Astrocyte (in vitro differentiated cells and primary cell): ENCODE results near the gene ERMP1. TPM values are rescaled to one million over a fixed set of nuclear protein-coding genes. Genes with fewer than 3 reads are reported as not detected.

ENCODE experiments used
- DNase-seq: peaks from one replicate; pipeline ENCODE4 v3.0.0-alpha.2; 2010; ENCODE audit warnings: low read depth
- FAIRE-seq: peaks from 2 replicates; lab custom pipeline; 2011; peaks lifted over from hg19 to GRCh38; lab: Jason Lieb, UNC
- H2AFZ ChIP-seq: 2 replicates; pipeline ENCODE4 v1.6.0; 2012; ENCODE audit warnings: low read depth, low read length, inconsistent platforms
- H3K27ac ChIP-seq: 2 replicates; pipeline ENCODE4 v1.5.1; 2011; ENCODE audit warnings: low read depth, low read length, inconsistent platforms
- H3K27me3 ChIP-seq: 2 replicates; pipeline ENCODE4 v1.6.0; 2011; ENCODE audit warnings: low read length, inconsistent platforms; ENCODE audit not compliant: insufficient read depth
- H3K36me3 ChIP-seq: 2 replicates; pipeline ENCODE4 v1.5.1; 2011; ENCODE audit warnings: low read length, inconsistent platforms; ENCODE audit not compliant: insufficient read depth
- H3K4me1 ChIP-seq: 2 replicates; pipeline ENCODE4 v1.5.1; 2011; ENCODE audit warnings: low read length, inconsistent platforms; ENCODE audit not compliant: insufficient read depth
- H3K4me2 ChIP-seq: 2 replicates; pipeline ENCODE4 v1.6.0; 2012; ENCODE audit warnings: low read length, inconsistent platforms
- H3K4me3 ChIP-seq: 2 replicates; pipeline ENCODE4 v1.5.1; 2011; ENCODE audit warnings: low read depth, mild to moderate bottlenecking, low read length, inconsistent platforms; ENCODE audit not compliant: insufficient read depth
- H3K79me2 ChIP-seq: 2 replicates; pipeline ENCODE4 v1.6.0; 2012; ENCODE audit warnings: mild to moderate bottlenecking, low read length, inconsistent platforms; ENCODE audit not compliant: insufficient read depth
- H3K9ac ChIP-seq: 2 replicates; pipeline ENCODE4 v1.6.0; 2012; ENCODE audit warnings: mild to moderate bottlenecking, low read length, inconsistent platforms
- H3K9me3 ChIP-seq: 2 replicates; pipeline ENCODE4 v1.5.1; 2012; ENCODE audit warnings: low read depth, mild to moderate bottlenecking, low read length, inconsistent platforms; ENCODE audit not compliant: insufficient read depth
- H4K20me1 ChIP-seq: 2 replicates; pipeline ENCODE4 v1.6.0; 2012; ENCODE audit warnings: low read length, inconsistent platforms; ENCODE audit not compliant: insufficient read depth
- H3K27ac Mint-ChIP-seq: one replicate; pipeline ENCODE4 v1.8.0; 2021; ENCODE audit warnings: mild to moderate bottlenecking, mixed read lengths; ENCODE audit not compliant: unreplicated experiment
- H3K27me3 Mint-ChIP-seq: one replicate; pipeline ENCODE4 v1.8.0; 2021; ENCODE audit warnings: low read depth, mixed read lengths; ENCODE audit not compliant: unreplicated experiment
- H3K36me3 Mint-ChIP-seq: one replicate; pipeline ENCODE4 v1.8.0; 2021; ENCODE audit warnings: low read depth, mixed read lengths; ENCODE audit not compliant: unreplicated experiment
- H3K4me1 Mint-ChIP-seq: one replicate; pipeline ENCODE4 v1.8.0; 2021; ENCODE audit warnings: low read depth, mixed read lengths; ENCODE audit not compliant: unreplicated experiment
- H3K4me3 Mint-ChIP-seq: one replicate; pipeline ENCODE4 v1.8.0; 2021; ENCODE audit warnings: mild to moderate bottlenecking, moderate library complexity, mixed read lengths; ENCODE audit not compliant: unreplicated experiment
- H3K9me3 Mint-ChIP-seq: one replicate; pipeline ENCODE4 v1.8.0; 2021; ENCODE audit warnings: mild to moderate bottlenecking, mixed read lengths; ENCODE audit not compliant: unreplicated experiment
- EZH2 ChIP-seq: IDR thresholded peaks from 2 replicates; pipeline ENCODE4 v1.6.1; 2012; ENCODE audit warnings: mild to moderate bottlenecking, low read length, inconsistent platforms; ENCODE audit not compliant: insufficient read depth
- total RNA-seq: library from RNA; stranded (reverse); gene quantifications from 2 replicates; pipeline ENCODE4 v1.2.1, GENCODE V29; 2021
- TF ChIP-seq, protein P1 (sequence below): IDR thresholded peaks from 2 replicates; pipeline ENCODE4 v1.5.1; 2011; ENCODE audit warnings: low read depth, mild to moderate bottlenecking, inconsistent platforms, low read length, moderate library complexity; ENCODE audit not compliant: insufficient read depth

ERMP1 gene
- total RNA-seq, 1 donor from 2014 or later, result 8.8 TPM

DNA sequence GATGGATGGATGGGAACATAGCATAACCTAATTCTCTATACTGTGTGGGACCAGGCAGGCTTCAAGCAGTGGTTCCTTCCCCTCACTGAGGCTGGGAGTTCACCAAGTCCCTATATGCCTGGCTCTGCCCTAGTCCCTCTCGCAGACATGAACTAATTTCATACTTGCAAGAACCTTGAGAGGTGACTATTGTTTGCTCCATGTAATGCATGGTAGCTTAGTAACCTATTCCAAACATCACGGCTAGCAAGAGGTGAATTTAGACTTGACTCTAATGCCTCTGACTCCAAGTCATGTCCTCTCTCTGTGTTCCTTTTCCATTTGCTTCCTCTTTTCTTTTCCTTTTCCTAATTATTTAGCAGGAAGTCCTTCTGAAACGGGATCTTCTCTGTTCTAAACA lies 25.9 kb upstream of the ERMP1 start:
- H3K27me3 ChIP-seq, result peaks cover 54% of the 10 kb centered on the region
- H3K4me3 Mint-ChIP-seq, result no peak overlapping the region
- no peaks in the 10 kb centered on the region for H3K4me1 ChIP-seq
- H3K4me2 ChIP-seq, result no peak overlapping the region
- H3K4me3 ChIP-seq, result no peak overlapping the region
- no peak overlapping the region for H3K27ac Mint-ChIP-seq
- H3K4me1 Mint-ChIP-seq, result peaks cover 3% of the 10 kb centered on the region
- H3K27me3 Mint-ChIP-seq, result no peaks in the 10 kb centered on the region
- H3K9me3 ChIP-seq, result no peaks in the 10 kb centered on the region
- H3K27ac ChIP-seq, result no peak overlapping the region
- no peak overlapping the region for H3K9ac ChIP-seq
- FAIRE-seq, result no peak
- H3K36me3 Mint-ChIP-seq, result peaks cover 1% of the 10 kb centered on the region
- H3K79me2 ChIP-seq, result no peaks in the 10 kb centered on the region
- no peak for TF ChIP-seq EZH2
- TF ChIP-seq, protein P1, sequence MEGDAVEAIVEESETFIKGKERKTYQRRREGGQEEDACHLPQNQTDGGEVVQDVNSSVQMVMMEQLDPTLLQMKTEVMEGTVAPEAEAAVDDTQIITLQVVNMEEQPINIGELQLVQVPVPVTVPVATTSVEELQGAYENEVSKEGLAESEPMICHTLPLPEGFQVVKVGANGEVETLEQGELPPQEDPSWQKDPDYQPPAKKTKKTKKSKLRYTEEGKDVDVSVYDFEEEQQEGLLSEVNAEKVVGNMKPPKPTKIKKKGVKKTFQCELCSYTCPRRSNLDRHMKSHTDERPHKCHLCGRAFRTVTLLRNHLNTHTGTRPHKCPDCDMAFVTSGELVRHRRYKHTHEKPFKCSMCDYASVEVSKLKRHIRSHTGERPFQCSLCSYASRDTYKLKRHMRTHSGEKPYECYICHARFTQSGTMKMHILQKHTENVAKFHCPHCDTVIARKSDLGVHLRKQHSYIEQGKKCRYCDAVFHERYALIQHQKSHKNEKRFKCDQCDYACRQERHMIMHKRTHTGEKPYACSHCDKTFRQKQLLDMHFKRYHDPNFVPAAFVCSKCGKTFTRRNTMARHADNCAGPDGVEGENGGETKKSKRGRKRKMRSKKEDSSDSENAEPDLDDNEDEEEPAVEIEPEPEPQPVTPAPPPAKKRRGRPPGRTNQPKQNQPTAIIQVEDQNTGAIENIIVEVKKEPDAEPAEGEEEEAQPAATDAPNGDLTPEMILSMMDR, result no peak
- no peaks in the 10 kb centered on the region for H3K9me3 Mint-ChIP-seq
- no peak for DNase-seq
- no peak overlapping the region for H2AFZ ChIP-seq
- no peaks in the 10 kb centered on the region for H3K36me3 ChIP-seq
- H4K20me1 ChIP-seq, result no peaks in the 10 kb centered on the region

DNA sequence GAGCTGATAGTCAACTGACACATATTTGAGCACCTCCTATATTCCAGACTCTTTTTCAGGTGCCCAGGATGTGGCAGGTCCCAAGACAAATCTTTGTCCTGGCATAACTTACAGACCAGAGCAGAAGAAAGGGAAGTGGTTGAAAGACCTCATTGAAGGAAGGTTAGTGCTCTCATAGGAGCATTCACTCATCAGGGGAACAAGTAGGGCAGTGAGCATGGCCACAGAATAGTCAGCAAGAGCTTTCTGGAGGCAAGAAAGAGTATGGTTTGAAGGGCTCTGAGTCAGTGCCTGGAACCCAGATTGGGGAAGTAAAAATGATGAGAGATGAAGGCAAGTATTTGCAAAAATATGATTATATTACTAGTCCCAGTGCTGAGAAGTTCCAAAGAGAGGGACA lies 25.0 kb upstream of the ERMP1 start:
- Histone ChIP-seq H3K4me1 (no peaks in the 10 kb centered on the region), H3K9ac (no peak overlapping the region), H3K9me3 (no peaks in the 10 kb centered on the region), H3K36me3 (no peaks in the 10 kb centered on the region), H3K27me3 (peaks cover 64% of the 10 kb centered on the region), H3K4me2 (no peak overlapping the region), H4K20me1 (no peaks in the 10 kb centered on the region), H3K27ac (no peak overlapping the region), H3K4me3 (no peak overlapping the region), H2AFZ (no peak overlapping the region), H3K79me2 (no peaks in the 10 kb centered on the region)
- Mint-ChIP-seq H3K9me3 (no peaks in the 10 kb centered on the region), H3K27ac (no peak overlapping the region), H3K36me3 (peaks cover 1% of the 10 kb centered on the region), H3K4me3 (no peak overlapping the region), H3K27me3 (no peaks in the 10 kb centered on the region), H3K4me1 (peaks cover 3% of the 10 kb centered on the region)
- FAIRE-seq (no peak), DNase-seq (no peak)
- TF ChIP-seq, protein P1, result no peak
- no peak for TF ChIP-seq EZH2

DNA sequence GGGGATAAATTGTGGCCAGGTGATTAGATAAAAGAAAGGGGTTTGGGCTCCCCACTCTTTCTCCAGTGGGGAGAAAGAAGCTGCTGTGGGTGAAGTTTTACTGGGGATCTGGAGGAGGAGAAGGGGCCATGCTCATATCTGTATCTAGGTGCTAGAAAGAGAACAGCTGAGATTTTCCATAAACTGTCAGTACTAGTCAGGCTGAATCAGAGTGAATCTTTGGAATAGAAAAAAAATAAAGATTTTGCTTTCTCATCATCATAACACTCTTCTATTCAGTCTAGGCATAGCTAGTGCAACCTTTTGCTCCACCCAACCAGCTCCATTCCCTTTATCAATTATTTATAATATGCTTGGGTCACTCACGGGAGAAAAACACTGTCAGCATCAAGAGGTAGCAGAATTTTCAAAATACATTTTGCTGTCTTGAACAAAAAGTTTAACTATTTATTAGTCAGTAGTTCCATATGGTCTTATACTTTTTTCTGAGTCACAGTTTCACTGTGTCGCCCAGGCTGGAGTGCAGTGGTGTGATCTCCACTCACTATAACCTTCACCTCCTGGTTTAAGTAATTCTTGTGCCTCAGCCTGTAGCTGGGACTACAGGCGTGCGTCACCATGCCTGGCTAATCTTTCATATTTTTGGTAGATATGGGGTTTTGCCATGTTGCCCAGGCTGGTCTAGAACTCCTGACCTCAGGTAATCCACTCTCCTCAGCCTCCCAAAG lies 21.3 kb upstream of the ERMP1 start:
- Histone ChIP-seq H3K4me1 (no peaks in the 10 kb centered on the region), H3K4me2 (no peak overlapping the region), H2AFZ (no peak overlapping the region), H4K20me1 (no peaks in the 10 kb centered on the region), H3K9me3 (no peaks in the 10 kb centered on the region), H3K27ac (no peak overlapping the region), H3K9ac (no peak overlapping the region), H3K4me3 (no peak overlapping the region), H3K27me3 (peaks cover 83% of the 10 kb centered on the region), H3K36me3 (no peaks in the 10 kb centered on the region), H3K79me2 (no peaks in the 10 kb centered on the region)
- H3K4me1 Mint-ChIP-seq, result peaks cover 17% of the 10 kb centered on the region
- no peak for FAIRE-seq
- H3K9me3 Mint-ChIP-seq, result no peaks in the 10 kb centered on the region
- no peak for DNase-seq
- H3K36me3 Mint-ChIP-seq, result no peaks in the 10 kb centered on the region
- no peaks in the 10 kb centered on the region for H3K27me3 Mint-ChIP-seq
- no peak overlapping the region for H3K27ac Mint-ChIP-seq
- no peak for TF ChIP-seq EZH2
- TF ChIP-seq, protein P1, result no peak
- no peak overlapping the region for H3K4me3 Mint-ChIP-seq
